ELR (cell line): ENCODE results near the gene TBC1D9B.
A peak's percentile ranks its signal among the peaks of the same experiment; 100 is the strongest.

Experiments used
- DNase-seq: peaks from one replicate; pipeline ENCODE4 v3.0.0-alpha.2; 2015; ENCODE audit warnings: low read depth

TBC1D9B gene

GRCh38 chr5:179820483-179821297 is 87.0 kb downstream of the TBC1D9B start, which contains the start of gene SQSTM1:
TSS of gene SQSTM1 (plus strand) at chr5:179820905. CDS start at chr5:179820937, 32 bp downstream.
- peak; percentile 81 for DNase-seq

GRCh38 chr5:179820127-179820482 is 87.6 kb downstream of the TBC1D9B start:
- DNase-seq, result no peak

GRCh38 chr5:179819296-179820126 is 88.2 kb downstream of the TBC1D9B start:
- DNase-seq, result peak; percentile 84

GRCh38 chr5:179818746-179819295 is 88.9 kb downstream of the TBC1D9B start:
- peak; percentile 96 for DNase-seq

GRCh38 chr5:179817890-179818745 is 89.6 kb downstream of the TBC1D9B start:
- DNase-seq, result no peak

GRCh38 chr5:179817470-179817840 is 90.2 kb downstream of the TBC1D9B start:
- DNase-seq, result no peak

GRCh38 chr5:179816796-179817469 is 90.8 kb downstream of the TBC1D9B start:
- no peak for DNase-seq

GRCh38 chr5:179816401-179816795 is 91.3 kb downstream of the TBC1D9B start:
- DNase-seq, result no peak

- no peak for DNase-seq
These were observed 92.0 kb downstream of the TBC1D9B start for GRCh38 chr5:179815491-179816249.

GRCh38 chr5:179814090-179814489 is 93.6 kb downstream of the TBC1D9B start:
- DNase-seq, result no peak

- DNase-seq, result no peak
These were observed 94.6 kb downstream of the TBC1D9B start for GRCh38 chr5:179812997-179813607.

- DNase-seq, result no peak
These were observed 95.4 kb downstream of the TBC1D9B start for GRCh38 chr5:179812135-179812825.
